Small intestine (tissue), 7 donors: ENCODE results near the gene STK32A. TPM values are rescaled to one million over a fixed set of nuclear protein-coding genes. Genes with fewer than 3 reads are reported as not detected.

Experiments
- DNase-seq, 2 donors: peaks; one replicate each; pipeline versions ENCODE4 v3.0.0 to v3.0.0-alpha.2; 2013
- FAIRE-seq: peaks from 2 replicates; lab custom pipeline; 2012; peaks lifted over from hg19 to GRCh38; lab: Jason Lieb, UNC
- H3K27ac ChIP-seq, 3 donors: one replicate each; pipeline ENCODE4 v1.5.1; 2013; ENCODE audit warnings: low read length in 2 of 3, mild to moderate bottlenecking in 2 of 3, control low read depth in 1 of 3, inconsistent platforms in 1 of 3, low read depth in 1 of 3, moderate library complexity in 1 of 3
- H3K27me3 ChIP-seq, 3 donors: one replicate each; pipeline ENCODE4 v1.6.1; 2013; ENCODE audit warnings: low read length in 3 of 3, inconsistent platforms in 1 of 3; ENCODE audit not compliant: control insufficient read depth in 3 of 3, insufficient read depth in 3 of 3
- H3K36me3 ChIP-seq, 3 donors: one replicate each; pipeline ENCODE4 v1.6.1; 2013; ENCODE audit warnings: low read length in 3 of 3, inconsistent platforms in 1 of 3, low read depth in 1 of 3, mild to moderate bottlenecking in 1 of 3, moderate library complexity in 1 of 3; ENCODE audit not compliant: control insufficient read depth in 3 of 3, insufficient read depth in 2 of 3
- H3K4me1 ChIP-seq, 3 donors: one replicate each; pipeline ENCODE4 v1.6.1; 2013; ENCODE audit warnings: low read length in 2 of 3, inconsistent platforms in 1 of 3, low read depth in 1 of 3, mild to moderate bottlenecking in 1 of 3, moderate library complexity in 1 of 3; ENCODE audit not compliant: control insufficient read depth in 3 of 3, insufficient read depth in 2 of 3
- H3K4me3 ChIP-seq, 3 donors: one replicate each; pipeline ENCODE4 v1.5.1; 2013; ENCODE audit warnings: low read length in 3 of 3, control low read depth in 1 of 3, inconsistent platforms in 1 of 3, low read depth in 1 of 3, mild to moderate bottlenecking in 1 of 3, moderate library complexity in 1 of 3
- H3K9me3 ChIP-seq, 2 donors: one replicate each; pipeline ENCODE4 v1.6.1; 2013; ENCODE audit warnings: low read depth in 1 of 2, low read length in 1 of 2; ENCODE audit not compliant: control insufficient read depth in 2 of 2, insufficient read depth in 1 of 2
- WGBS, 3 donors: extraction: QIAGEN DNeasy Blood & Tissue Kit; methylation state at CpG; one replicate each; pipeline ENCODE4 v1.1.7; 2013; 5-methylcytosine and 5-hydroxymethylcytosine counted together
- polyA plus RNA-seq, 4 donors: library from polyadenylated mRNA; stranded (reverse) in 3 of 4; unstranded in 1 of 4; fragments of 200-250 nt in 3 of 4; fragments of 120-200 nt in 1 of 4; gene quantifications; one replicate each; pipeline versions ENCODE4 v1.2.1 to v1.2.3, GENCODE V29; 2013
- donor health status: healthy with polysubstance abuse.
- donor health status: control.
- donor health status: control.
- donor health status: Bipolar disorder and iron deficiency.
- donor health status: healthy.

STK32A gene
- polyA plus RNA-seq, 4 donors, result 0.27 to 0.92 (median 0.43) TPM; not detected in 1

- no peaks in the 10 kb centered on the region for H3K9me3 ChIP-seq
- no peaks in the 10 kb centered on the region for H3K36me3 ChIP-seq
- no peak overlapping the region for H3K4me3 ChIP-seq
- no peak for DNase-seq
- no peaks in the 10 kb centered on the region for H3K4me1 ChIP-seq
- 62 to 89% (median 63%) methylated on average over 4 of the region's 4 CpGs for WGBS, 3 donors
- H3K27me3 ChIP-seq, result no peaks in the 10 kb centered on the region
- no peak for FAIRE-seq
- no peak overlapping the region for H3K27ac ChIP-seq
Measured at GRCh38 chr5:147203213-147203612, 31.6 kb upstream of the STK32A start.

- DNase-seq, result no peak
- H3K9me3 ChIP-seq, result no peaks in the 10 kb centered on the region
- no peaks in the 10 kb centered on the region for H3K27me3 ChIP-seq
- H3K4me1 ChIP-seq, result no peaks in the 10 kb centered on the region
- 87 to 89% (median 87%) methylated on average over 2 of the region's 2 CpGs for WGBS, 3 donors
- H3K27ac ChIP-seq, result no peak overlapping the region
- no peaks in the 10 kb centered on the region for H3K36me3 ChIP-seq
- no peak overlapping the region for H3K4me3 ChIP-seq
- no peak for FAIRE-seq
Measured at GRCh38 chr5:147204576-147204975, 30.2 kb upstream of the STK32A start.

DNA sequence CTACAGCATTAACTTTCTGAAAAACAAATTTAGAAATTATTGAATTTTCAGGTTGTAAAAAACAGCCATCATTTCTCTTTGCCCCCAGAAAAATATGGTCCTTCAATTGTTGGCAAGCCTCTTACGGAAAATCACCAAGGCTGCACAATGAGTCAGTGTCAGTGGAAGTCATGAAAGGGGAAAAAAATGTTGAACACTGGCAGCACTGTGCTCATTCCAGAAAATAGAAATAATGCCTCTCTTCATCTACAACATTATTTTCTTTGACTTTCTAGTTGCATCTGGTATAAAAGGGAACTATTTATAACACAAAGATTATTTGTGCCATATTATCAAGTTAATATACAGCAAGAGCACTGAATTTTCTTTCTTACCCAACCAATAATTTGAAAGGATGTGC lies 26.7 kb upstream of the STK32A start:
- H3K27me3 ChIP-seq, result no peaks in the 10 kb centered on the region
- no peaks in the 10 kb centered on the region for H3K9me3 ChIP-seq
- H3K4me3 ChIP-seq, result no peak overlapping the region
- no peaks in the 10 kb centered on the region for H3K4me1 ChIP-seq
- H3K27ac ChIP-seq, result no peak overlapping the region
- no peaks in the 10 kb centered on the region for H3K36me3 ChIP-seq
- FAIRE-seq, result no peak
- WGBS, 3 donors, result 71 to 97% (median 79%) methylated on average over 1 of the region's 1 CpG
- DNase-seq, result no peak

DNA sequence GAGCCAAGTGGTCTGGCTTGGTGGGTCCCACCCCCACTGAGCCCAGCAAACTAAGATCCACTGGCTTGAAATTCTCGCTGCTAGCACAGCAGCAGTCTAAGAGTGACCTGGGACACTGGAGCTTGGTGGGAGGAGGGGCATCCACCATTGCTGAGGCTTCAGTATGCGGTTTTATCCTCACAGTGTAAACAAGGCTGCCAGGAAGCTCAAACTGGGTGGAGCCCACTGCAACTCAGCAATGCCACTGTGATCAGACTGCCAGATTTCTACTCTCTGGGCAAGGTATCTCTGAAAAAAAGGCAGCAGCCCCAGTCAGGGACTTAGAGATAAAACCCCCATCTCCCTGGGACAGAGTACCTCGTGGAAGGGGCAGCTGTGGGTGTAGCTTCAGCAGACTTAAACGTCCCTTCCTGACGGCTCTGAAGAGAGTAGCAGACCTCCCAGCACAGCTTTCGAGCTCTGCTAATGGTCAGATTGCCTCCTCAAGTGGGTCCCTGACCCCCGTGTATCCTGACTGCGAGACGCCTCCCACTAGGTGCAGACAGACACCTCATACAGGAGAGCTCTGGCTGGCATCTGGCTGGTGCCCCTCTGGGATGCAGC lies 18.2 kb upstream of the STK32A start:
- WGBS, 3 donors, result 39 to 46% (median 44%) methylated on average over 9 of the region's 9 CpGs
- Histone ChIP-seq H3K36me3 (no peaks in the 10 kb centered on the region), H3K9me3 (no peaks in the 10 kb centered on the region), H3K4me3 (no peak overlapping the region), H3K27ac (no peak overlapping the region), H3K4me1 (no peaks in the 10 kb centered on the region), H3K27me3 (peaks cover 0 to 3% (median 0%) of the 10 kb centered on the region in 3 donors)
- no peak for DNase-seq
- FAIRE-seq, result no peak

DNA sequence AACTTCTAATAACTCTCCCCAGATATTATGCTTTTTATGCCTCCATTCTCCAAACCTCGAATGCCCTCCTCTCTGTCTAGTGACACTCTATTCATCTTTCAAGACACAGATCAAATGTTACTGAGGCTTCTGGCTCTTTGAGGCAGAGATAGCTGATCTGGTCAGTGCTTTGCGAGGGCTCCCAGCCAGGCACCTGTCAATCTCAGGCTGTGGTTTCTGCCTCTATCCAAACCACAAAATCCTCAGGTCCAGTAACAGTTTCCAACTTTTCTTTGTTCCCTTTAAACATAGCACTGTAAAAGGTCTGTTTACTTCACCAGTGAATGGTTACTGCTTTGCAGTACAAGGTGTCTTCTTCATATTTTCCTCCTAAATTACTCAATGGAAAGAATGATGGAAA lies 11.5 kb upstream of the STK32A start:
- H3K36me3 ChIP-seq, result no peaks in the 10 kb centered on the region
- no peak for DNase-seq
- 39 to 40% (median 39%) methylated on average over 2 of the region's 2 CpGs for WGBS, 3 donors
- H3K9me3 ChIP-seq, result peaks cover 0 to 3% of the 10 kb centered on the region in 2 donors
- H3K4me1 ChIP-seq, result no peaks in the 10 kb centered on the region
- peaks cover 0 to 5% (median 0%) of the 10 kb centered on the region in 3 donors for H3K27me3 ChIP-seq
- no peak overlapping the region for H3K4me3 ChIP-seq
- H3K27ac ChIP-seq, result no peak overlapping the region
- FAIRE-seq, result no peak

GRCh38 chr5:147223948-147224791 lies 10.7 kb upstream of the STK32A start:
- Histone ChIP-seq H3K27ac (no peak overlapping the region), H3K4me1 (no peaks in the 10 kb centered on the region), H3K9me3 (peaks cover 0 to 3% of the 10 kb centered on the region in 2 donors), H3K27me3 (peaks cover 0 to 5% (median 0%) of the 10 kb centered on the region in 3 donors), H3K4me3 (no peak overlapping the region), H3K36me3 (no peaks in the 10 kb centered on the region)
- DNase-seq, result peak; percentile 19 to 20
- WGBS, 3 donors, result 63 to 69% (median 68%) methylated on average over 3 of the region's 3 CpGs
- no peak for FAIRE-seq

GRCh38 chr5:147225938-147226337 lies 8.9 kb upstream of the STK32A start:
- DNase-seq (no peak), FAIRE-seq (no peak)
- Histone ChIP-seq H3K27ac (no peak overlapping the region), H3K4me3 (no peak overlapping the region), H3K36me3 (no peaks in the 10 kb centered on the region), H3K9me3 (peaks cover 0 to 3% of the 10 kb centered on the region in 2 donors), H3K27me3 (peaks cover 0 to 8% (median 0%) of the 10 kb centered on the region in 3 donors), H3K4me1 (no peaks in the 10 kb centered on the region)
- 87 to 94% (median 91%) methylated on average over 9 of the region's 9 CpGs for WGBS, 3 donors

GRCh38 chr5:147226512-147226911 lies 8.3 kb upstream of the STK32A start:
- Histone ChIP-seq H3K36me3 (no peaks in the 10 kb centered on the region), H3K9me3 (peaks cover 0 to 3% of the 10 kb centered on the region in 2 donors), H3K4me3 (no peak overlapping the region), H3K27me3 (peaks cover 0 to 6% (median 0%) of the 10 kb centered on the region in 3 donors), H3K4me1 (no peaks in the 10 kb centered on the region), H3K27ac (no peak overlapping the region)
- 92 to 93% (median 93%) methylated on average over 15 of the region's 15 CpGs for WGBS, 3 donors
- FAIRE-seq (no peak), DNase-seq (no peak)
